Stimulated activated CD4-positive, alpha-beta T cell treated with anti-CD3 and anti-CD28 coated beads, Interleukin-4, amount 100 ng/mL, for 48 hours (primary cell): ENCODE results near the gene TMEM163.
"Not testable (repeated sequence)": the region's sequence is repeated elsewhere in the genome, so short reads cannot be mapped to it uniquely, and the experiment has no call there.

ENCODE experiments used
- DNase-seq, 2 donors: peaks; one replicate each; pipeline ENCODE4 v3.0.0-alpha.2; 2020; ENCODE audit warnings: low read depth in 2 of 2

TMEM163 gene

DNA sequence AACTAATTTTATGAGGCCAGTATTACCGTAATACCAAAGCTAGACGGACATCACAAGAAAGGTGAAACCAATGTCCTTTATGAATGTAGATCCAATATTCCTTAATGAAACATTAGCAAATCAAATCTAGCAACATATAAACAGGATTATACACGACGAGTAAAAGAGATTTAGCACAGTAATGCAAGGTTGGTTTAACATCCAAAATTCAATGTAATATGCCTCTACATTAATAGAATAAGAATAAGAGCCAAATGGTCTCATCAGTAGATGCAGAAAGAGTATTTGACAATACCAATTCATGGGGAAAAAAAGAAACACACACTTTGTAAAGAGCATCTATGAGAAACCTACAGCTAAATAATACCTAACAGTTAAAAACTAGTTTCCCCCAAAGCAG lies 99.5 kb downstream of the TMEM163 start:
- no peak for DNase-seq

DNA sequence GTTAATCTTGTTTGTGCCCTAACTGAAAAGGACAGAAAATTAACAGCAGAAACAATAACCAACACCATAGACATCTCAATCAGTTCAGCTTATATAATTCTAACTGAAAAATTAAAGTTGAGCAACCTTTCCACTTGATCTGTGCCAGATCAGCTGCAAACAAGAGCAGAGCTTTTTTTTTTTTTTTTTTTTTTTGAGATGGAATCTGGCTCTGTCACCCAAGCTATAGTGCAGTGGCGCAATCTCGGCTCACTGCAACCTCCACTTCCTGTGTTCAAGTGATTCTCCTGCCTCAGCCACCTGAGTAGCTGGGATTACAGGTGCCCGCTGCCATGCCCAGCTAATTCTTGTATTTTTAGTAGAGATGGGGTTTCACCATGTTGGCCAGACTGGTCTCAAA lies 103.3 kb downstream of the TMEM163 start:
- not testable (repeated sequence) for DNase-seq

DNA sequence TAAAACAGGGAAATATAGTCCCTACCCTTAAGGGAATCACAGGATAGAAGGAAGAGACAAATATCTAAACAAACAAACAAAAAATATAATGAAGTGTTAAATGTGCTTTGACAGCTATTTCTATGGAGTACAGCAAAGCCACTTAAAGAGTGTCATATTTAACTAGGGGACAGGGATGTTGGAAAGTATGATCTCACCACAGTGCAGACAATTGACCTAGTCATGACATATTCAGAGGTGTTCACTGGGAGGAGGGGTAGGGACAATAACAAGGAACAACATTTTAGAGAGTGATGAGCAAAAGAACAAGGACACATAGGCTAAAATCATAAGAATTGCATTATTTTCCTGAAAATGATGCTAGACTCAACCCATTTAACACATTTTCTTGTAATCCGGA lies 107.5 kb downstream of the TMEM163 start:
- no peak for DNase-seq

DNA sequence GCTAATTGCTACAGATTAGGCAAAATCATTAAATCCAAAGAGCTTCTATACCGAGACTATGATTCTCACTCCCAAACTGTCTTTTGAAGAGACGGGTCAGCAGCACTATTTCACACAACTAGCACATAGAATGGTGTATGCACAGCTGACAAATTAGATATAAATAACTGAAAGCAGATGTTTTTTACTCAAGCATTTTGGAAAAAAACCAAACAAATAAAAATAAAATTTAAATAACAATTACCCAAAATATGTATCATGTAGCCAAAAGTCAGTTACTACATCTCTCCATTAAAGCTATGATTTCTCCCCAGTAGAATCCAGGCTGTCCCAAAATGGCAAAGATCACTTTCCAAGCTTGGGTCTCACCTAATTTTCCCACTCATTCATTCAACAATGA lies 107.9 kb downstream of the TMEM163 start:
- no peak for DNase-seq

DNA sequence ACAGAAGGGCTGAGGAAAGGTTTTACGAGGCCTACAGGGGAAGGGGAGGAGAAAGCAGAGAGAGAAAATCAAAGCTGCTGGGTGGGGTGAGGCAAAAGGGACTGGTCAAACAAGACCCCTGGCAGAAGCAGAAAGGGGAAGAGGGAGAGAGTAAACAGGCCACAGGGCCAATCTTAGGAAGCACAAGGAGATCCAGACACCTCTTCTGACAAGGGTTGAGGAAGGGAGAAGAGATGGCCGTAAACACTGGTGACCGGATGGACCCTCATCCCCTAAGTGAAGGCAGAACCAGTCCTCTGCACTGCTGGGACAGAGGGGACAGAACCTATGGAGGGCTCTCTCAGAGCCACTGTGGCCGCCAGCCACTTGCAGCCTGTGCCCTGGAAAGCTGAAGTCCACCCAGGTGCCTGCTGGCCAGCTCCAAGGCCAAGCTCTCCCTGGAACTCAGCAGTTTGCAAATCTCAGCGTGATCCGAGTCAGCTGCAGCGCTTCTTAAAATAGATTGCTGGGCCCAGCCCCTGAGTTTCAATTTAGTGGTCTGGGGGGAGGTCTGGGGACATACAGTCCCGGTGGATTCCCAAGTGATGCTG lies 108.8 kb downstream of the TMEM163 start:
- DNase-seq = no peak

DNA sequence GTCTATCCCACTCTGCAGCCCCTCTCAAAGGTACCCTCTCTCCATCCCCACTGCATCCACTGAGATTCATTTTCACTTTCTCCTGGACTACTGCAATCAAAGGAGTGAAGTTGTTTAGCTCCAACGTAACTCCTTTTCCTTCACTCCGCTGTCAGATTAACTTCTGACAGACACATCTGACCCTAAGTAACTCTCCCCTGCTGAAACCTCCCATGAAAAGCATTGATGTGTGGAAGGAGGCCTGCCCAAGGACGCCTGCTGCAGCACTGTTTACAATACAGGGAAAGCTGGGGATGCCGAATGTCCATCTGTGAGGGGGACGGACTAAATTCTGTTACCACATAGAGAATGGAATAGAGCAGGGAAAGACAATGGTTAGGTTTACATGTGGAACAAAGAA lies 114.8 kb downstream of the TMEM163 start:
- DNase-seq = no peak

DNA sequence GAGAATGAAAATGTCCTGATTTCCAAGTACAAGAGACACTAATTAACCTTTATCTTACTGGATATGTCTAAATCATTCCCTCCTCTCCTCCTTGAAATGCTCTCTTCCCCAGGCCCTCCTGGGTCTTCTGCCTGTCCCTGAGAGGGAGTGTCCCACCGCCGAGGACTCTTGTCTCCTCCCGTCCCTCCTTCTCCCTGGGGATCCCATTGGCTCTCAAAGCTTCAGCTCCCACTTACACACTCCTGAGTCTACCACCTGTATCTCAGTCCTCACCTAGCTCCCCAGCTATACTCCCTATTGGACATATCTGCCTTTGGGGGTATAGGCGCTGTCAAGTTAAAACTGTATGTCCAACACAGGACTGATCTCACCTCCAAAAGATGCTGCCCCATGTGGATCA lies 116.1 kb downstream of the TMEM163 start:
- no peak for DNase-seq

DNA sequence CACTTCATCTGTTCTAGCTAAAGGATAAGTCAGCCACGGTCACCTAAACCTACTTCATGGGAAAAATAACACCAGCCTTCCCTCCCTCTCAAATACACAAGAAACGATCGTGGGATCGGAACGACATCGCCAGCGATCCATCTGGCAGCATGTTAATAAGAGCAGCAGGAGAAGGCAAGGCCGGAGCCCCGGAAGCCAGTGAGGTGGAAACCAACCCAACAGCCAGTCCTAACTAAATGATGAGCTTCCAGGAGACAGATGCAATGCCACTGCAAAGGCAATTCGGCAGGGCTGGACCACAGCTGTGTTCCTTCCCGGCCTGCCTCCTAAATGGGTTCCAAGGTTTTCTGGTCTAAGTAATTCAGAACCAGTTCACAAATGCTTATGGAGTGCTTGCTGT lies 117.5 kb downstream of the TMEM163 start:
- DNase-seq = no peak

DNA sequence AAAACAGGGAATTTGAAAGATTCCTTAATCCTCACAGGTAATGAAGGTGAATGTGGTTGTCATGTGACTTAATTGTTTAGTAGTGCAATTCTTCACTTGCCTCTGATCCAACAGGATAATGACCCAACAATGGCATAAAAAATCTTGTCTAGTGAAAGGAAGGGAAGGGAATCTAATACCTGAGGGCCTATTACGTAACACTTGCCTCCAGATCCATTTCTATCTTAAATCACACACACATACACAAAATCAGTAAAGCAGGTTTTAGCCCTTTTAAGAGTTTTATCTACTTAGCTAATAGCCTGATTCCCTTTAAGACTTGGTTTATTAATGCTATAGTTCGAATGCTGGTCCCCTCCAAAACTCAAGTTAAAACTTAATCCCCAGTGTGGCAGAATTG lies 118.6 kb downstream of the TMEM163 start:
- DNase-seq = no peak

DNA sequence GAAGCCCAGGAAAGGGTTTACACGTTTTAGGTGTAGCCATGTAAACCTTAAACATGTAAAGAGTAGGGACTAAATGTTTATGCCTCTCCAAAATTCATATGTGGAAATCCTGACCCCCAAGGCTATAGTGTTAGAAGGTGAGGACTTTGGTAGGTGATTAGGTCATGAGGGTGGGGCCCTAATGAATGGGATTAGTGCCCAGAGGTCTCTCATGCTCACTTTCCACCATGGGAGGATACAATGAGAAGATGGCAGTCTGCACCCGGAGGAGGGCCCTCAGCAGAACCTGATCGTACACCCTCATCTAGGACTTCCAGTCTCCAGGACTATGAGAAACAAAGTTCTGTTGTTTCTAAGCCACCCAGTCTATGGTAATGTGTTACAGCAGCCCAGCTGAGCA lies 119.6 kb downstream of the TMEM163 start:
- no peak for DNase-seq

DNA sequence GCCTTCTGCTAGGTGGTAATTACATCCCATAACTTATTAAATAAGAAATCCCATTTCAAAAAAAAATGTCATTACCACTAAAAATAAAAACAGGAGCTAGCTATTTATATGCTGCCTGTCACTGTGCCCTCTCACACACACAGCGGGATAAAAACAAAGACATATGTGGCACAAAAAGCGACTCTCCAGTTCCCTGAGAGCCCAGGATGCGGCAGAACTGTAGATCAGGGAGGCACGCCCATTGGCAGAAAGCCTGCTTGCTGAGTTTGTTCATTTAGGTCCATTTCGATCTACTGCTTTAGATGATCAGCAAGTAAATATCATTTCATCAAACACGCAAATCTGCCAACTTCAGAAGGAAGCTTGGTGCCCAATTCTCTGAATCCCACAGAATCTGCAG lies 124.4 kb downstream of the TMEM163 start:
- DNase-seq = no peak

DNA sequence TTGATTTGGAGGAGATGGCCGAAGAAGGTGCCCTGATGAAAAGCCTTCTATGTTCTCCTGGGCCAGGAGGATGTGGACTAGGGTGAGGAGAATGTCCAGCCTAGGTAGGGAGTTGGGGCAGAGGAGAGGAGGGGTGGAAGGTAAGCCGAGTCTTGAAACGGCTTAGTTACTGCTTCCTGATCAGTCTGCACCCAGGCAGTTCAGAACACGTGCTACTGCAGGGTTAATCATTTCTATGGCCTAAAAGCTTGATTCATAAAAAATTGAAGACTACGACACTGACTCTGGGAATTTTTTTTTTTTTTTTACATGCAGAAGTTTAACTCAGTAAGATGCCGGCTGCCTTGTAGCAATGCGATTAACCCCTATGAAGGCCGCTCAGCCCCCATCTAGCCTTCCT lies 125.3 kb downstream of the TMEM163 start:
- DNase-seq = no peak

DNA sequence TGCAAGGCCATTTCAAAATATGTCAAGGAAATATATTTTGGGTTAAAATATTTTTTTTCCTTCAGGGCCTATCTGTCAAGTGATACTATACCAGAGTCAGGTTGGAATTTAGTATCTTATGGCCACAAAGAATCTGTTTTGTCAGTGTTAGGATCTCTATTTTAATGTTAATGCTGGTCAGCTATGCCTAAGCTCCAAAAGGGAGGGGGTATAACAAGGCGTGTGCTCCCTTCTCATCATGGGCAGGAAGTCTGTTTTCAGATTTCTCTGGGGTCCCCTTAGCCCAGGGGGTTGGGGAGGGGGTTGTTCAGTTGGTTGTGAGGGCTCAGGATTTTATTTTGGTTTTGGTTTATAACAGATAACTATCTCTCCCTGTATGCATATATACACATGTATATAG lies 126.4 kb downstream of the TMEM163 start:
- no peak for DNase-seq

DNA sequence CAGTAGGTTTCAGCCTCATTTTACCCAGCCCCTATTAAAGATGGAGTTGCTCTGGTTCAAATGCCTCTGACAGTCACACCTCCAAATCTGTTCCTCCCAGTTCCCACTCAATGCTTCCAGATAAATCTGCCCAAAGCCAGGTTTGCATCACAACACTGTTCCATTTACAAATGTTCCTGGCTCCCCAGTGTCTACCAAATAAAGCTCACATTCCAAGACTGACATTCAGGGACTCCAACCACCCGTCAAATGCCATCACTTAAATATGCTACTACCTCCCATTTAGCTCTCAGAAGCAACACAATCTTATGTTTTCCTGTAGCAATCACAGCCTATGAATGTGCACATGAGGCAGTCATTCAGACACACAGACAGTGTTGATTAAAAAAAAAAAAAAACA lies 127.3 kb downstream of the TMEM163 start:
- no peak for DNase-seq

DNA sequence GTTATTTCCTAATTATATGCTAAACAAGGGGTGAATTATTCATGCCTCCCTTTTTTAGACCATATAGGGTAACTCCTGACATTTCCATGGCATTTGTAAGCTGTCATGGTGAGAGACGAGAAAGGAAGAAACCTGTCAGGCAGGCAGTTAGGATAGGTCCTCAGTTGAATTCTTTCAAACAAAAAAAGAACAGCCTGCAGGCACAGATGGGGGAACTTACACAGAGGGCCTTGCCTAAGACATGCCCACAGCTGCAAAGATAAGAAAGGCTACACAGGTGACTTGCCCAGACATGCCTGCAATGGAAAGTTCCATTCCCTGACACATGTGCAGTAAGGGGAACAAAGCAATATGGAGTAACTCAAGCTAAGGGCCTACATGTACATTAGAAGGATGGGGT lies 128.1 kb downstream of the TMEM163 start:
- DNase-seq = no peak

DNA sequence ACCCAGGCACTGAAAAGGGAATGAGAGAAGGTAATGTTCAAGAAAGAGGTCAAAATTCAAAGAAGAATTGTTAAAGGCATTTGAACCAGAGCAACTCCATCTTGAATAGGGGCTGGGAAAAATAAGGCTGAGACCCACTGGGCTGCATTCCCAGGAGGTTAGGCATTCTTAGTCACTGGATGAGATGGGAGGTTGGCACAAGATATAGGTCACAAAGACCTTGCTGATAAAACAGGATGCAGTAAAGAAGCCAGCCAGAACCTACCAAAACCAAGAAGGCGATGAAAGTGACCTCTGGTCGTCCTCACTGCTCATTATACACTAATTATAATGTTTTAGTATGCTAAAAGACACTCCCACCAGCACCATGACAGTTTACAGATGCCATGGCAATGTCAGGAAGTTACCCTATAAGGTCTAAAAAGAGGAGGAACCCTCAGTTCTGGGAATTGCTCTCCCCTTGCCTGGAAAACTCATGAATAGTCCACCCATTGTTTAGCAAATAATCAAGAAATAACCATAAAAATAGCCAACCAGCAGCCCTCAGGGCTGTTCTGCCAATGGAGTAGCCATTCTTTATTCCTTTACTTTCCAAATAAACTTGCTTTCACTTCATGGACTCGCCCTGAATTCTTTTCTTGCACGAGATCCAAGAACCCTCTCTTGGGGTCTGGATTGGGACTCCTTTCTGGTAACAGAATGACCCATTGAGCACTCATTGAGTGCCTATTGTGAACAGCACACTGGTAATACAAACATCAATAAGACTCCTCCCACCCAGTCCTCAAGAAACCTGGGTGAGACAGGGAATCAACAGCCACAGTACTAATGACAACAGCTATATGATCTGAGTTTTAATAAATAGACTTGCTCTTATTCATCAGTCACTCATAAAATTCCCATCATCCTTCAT lies 129.4 kb downstream of the TMEM163 start:
- DNase-seq = not testable (repeated sequence)

DNA sequence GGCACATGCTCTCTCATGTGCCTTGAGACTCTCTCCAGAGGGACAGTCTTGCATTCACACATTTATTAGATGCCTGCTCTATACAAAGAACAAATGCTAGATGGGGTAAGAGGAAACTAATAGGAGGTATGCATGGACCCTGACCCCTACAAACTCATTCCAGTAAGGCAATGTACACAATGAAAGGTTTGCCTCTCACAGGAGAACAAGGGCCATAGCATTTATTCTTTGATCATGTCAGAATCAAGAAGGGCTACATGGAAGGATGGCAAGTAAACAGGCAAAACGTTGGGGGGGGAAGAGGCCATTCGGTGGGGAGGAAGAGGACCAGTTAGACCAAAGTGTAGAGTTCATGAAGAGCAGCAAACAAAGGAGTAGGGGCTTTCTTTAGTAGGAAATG lies 130.2 kb downstream of the TMEM163 start:
- no peak for DNase-seq

DNA sequence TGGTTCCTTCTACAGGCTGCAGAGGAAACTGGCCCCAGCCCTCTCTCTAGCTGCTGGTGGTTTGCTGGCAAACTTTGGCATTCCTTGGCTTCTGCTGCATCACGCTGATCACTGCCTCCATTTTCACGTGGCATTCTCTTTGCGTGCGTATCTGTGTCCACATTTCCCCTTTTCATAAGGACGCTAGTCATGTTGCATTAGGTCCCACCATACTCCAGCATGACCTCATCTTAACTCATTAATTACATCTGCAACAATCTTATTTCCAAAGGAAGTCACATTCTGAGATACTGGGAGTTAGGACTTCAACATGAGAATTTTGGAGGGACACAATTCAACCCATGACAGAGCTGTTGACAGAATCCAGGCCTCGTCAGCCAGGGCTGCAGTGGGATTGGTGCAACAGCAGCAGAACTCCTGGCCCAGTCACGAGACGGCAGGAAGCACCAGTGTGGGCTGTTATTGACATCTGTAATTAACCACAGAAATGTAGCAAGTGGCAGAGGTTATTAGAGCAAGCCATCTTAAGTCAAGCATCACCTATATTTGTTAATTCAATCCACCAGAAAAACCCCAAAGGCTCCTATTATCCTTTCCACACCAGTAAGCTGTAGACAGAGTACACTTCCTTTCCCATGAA lies 132.4 kb downstream of the TMEM163 start:
- no peak for DNase-seq

DNA sequence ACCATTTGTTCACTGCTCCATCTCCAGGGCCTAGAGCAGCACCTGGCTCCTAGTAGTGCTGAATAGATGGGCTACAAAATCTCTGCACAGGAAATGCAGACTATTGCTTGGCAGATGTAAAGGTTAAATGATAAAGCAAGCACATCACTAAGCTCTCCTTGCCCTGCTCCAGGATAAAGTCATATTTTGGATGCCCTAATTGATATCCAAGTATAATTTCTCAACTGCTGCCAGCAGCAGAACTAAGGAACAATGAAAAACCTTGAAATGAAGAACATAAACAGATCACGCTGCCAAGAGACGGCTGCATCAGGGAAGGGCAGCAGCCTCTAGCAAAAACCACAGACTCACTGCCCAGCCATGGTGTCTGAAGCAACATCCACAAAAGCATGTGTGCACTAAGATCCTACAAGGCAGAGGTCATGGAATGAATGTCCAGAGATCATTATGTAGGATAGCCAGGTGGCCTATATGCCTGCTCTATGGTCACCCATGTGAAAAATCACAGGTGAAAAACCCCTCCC lies 134.7 kb downstream of the TMEM163 start:
- no peak for DNase-seq

DNA sequence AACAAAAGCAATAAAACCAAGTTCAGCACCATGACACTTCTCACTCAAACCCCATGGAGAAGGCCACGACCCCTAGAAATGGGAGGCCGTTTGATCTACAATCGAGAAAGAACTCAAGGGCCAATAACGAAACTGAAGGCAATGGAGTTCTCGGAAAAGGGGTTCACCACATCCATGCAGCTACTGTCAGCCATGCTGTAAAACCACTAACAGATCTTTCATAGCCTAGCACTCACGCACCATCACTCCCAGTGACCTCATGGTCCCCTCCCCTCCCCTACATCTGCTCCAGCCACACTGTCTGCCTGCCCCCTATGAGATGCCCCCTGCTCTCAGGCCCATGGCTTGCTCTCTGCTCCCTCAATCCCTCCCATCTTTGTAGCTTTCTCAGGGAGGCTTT lies 135.3 kb downstream of the TMEM163 start:
- DNase-seq = no peak

DNA sequence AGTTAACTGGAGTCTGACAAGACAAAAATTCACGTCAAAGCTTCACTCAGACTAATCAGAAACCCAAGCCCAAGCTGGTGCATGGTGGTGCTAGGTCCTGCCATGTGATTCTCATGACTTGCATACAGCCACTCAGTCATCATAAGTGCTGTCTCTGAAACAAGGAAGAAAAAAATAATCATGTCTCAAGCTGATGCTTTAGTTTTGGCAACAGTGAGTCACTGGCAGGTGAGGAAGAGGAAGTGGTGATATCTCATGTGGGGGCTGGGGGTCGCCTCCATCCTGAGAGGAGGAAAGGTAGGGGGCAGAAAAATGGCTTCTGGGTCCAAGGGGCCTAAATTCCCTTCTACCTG lies 136.3 kb downstream of the TMEM163 start:
- DNase-seq = no peak

DNA sequence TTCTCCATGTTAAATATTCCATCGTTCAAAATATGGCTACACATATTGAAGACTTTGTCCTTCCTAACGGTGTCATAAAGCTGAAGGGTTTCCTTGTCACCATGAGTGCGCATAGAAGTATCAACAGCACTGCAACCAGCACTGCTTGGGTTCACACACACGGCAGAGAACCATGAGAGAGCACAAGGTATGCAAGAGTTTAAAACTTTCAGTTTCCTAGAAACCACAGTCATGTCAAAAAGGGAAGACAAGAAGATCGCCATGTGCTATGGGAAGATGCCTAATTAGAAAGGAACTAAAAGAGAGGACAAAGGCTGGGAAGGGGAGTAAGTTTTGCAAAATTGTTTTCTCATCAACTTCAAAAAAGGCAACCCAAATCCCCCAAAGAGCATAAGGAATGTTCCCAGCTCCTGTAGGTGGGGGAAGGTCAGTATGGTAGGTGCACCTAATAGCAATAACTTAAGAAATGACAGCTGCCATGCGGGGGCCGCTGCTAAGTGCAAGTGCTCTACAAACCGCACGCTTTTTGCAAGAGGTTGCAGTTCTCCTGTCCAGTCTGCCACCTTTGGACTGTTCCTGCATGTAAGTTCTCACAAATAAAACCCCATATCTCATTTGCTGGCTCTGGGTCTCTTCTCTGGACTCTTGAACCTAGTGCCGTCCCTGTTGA lies 136.8 kb downstream of the TMEM163 start:
- DNase-seq = no peak
